Measurements from ENCODE around the gene NUDT17. TPM values are rescaled to one million over a fixed set of nuclear protein-coding genes. Genes with fewer than 3 reads are reported as not detected.

Gene NUDT17
- total RNA-seq, 1 donor from 2014 or later, result 0.53 TPM

GRCh38 chr1:145868232-145868631 lies 22.8 kb downstream of the NUDT17 start:
- H3K4me3 ChIP-seq (ENCODE audit: low read depth, low read length), result no peak overlapping the region
- DNase-seq (ENCODE audit: low read depth) (no peak), FAIRE-seq (no peak)
- H3K36me3 ChIP-seq (ENCODE audit: control insufficient read depth, insufficient read depth, low read length), result no peaks in the 10 kb centered on the region
- TF ChIP-seq, protein P1, sequence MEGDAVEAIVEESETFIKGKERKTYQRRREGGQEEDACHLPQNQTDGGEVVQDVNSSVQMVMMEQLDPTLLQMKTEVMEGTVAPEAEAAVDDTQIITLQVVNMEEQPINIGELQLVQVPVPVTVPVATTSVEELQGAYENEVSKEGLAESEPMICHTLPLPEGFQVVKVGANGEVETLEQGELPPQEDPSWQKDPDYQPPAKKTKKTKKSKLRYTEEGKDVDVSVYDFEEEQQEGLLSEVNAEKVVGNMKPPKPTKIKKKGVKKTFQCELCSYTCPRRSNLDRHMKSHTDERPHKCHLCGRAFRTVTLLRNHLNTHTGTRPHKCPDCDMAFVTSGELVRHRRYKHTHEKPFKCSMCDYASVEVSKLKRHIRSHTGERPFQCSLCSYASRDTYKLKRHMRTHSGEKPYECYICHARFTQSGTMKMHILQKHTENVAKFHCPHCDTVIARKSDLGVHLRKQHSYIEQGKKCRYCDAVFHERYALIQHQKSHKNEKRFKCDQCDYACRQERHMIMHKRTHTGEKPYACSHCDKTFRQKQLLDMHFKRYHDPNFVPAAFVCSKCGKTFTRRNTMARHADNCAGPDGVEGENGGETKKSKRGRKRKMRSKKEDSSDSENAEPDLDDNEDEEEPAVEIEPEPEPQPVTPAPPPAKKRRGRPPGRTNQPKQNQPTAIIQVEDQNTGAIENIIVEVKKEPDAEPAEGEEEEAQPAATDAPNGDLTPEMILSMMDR (IDR thresholded peaks at IDR 0.05; ENCODE audit: insufficient read depth, low read length, severe bottlenecking), result no peak
- H3K27me3 ChIP-seq (ENCODE audit: control insufficient read depth, insufficient read depth, low read length), result no peaks in the 10 kb centered on the region

- FAIRE-seq, result no peak
- H3K4me3 ChIP-seq (ENCODE audit: low read depth, low read length), result no peak overlapping the region
- TF ChIP-seq, protein P1 (IDR thresholded peaks at IDR 0.05; ENCODE audit: insufficient read depth, low read length, severe bottlenecking), result no peak
- H3K36me3 ChIP-seq (ENCODE audit: control insufficient read depth, insufficient read depth, low read length), result no peaks in the 10 kb centered on the region
- H3K27me3 ChIP-seq (ENCODE audit: control insufficient read depth, insufficient read depth, low read length), result no peaks in the 10 kb centered on the region
- no peak for DNase-seq (ENCODE audit: low read depth)
These were observed 26.8 kb downstream of the NUDT17 start for GRCh38 chr1:145871994-145872924.

DNA sequence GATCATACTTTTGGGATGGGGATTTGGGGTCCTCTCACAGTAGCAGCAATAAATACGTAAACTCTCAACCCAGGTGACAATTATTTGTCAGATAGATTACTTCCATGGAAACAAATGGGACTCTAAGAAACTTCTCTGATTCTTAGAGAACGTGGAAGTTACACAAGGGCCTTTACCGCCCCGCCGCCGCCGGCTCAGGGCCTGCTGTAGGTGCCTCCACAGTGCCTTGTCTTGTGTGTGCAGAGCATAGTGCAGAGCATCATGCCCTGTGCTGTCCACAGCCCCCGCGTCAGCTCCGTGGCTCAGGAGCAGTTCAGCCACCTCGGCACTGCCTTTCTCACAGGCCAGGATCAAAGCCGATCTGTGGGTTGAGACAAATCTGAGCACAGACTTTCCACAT lies 29.2 kb downstream of the NUDT17 start:
- TF ChIP-seq, protein P1 (IDR thresholded peaks at IDR 0.05; ENCODE audit: insufficient read depth, low read length, severe bottlenecking), result no peak

DNA sequence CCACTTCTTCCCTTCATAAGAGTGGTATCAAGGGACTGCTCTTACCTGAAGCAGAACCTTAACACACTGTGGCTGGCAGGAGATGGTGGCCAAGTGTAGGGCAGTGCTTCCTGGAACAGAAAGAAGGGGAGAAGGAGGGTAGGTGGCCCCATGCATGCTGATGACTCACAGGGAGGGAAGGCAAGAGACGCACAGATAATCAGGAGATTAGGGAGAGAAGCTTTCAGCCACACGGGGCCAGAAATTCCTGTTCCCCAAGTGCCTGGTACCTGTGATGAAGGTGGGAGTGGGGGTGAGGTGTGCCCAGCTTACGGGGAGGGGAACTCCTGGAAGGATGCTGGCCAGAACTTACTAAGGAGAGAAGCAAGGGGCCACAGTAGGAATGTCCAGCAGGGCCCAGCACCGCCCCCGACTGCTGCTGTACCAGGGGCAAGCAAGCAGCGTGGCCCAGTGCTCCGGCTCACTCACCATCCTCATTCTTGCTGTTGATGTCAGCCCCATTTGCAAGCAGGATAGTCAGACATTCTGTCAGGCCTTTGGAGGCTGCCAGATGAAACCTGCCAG lies 32.6 kb downstream of the NUDT17 start:
- peak; percentile 72 for DNase-seq (ENCODE audit: low read depth)
- TF ChIP-seq, protein P1 (IDR thresholded peaks at IDR 0.05; ENCODE audit: insufficient read depth, low read length, severe bottlenecking), result no peak
- Histone ChIP-seq H3K4me3 (ENCODE audit: low read depth, low read length) (no peak overlapping the region), H3K27me3 (ENCODE audit: control insufficient read depth, insufficient read depth, low read length) (no peaks in the 10 kb centered on the region), H3K36me3 (ENCODE audit: control insufficient read depth, insufficient read depth, low read length) (no peaks in the 10 kb centered on the region)
- FAIRE-seq, result no peak

More for the DNA sequence above, 29.2 kb downstream of the NUDT17 start:
- DNase-seq (ENCODE audit: low read depth) (no peak), FAIRE-seq (no peak)
- Histone ChIP-seq H3K27me3 (ENCODE audit: control insufficient read depth, insufficient read depth, low read length) (no peaks in the 10 kb centered on the region), H3K36me3 (ENCODE audit: control insufficient read depth, insufficient read depth, low read length) (no peaks in the 10 kb centered on the region), H3K4me3 (ENCODE audit: low read depth, low read length) (no peak overlapping the region)

- Histone ChIP-seq H3K4me3 (ENCODE audit: low read depth, low read length) (no peak overlapping the region), H3K27me3 (ENCODE audit: control insufficient read depth, insufficient read depth, low read length) (no peaks in the 10 kb centered on the region), H3K36me3 (ENCODE audit: control insufficient read depth, insufficient read depth, low read length) (no peaks in the 10 kb centered on the region)
- TF ChIP-seq, protein P1 (IDR thresholded peaks at IDR 0.05; ENCODE audit: insufficient read depth, low read length, severe bottlenecking), result no peak
- FAIRE-seq (peak; percentile 83), DNase-seq (ENCODE audit: low read depth) (peak; percentile 90)
These were observed 33.3 kb downstream of the NUDT17 start for GRCh38 chr1:145878724-145879123.

All from bronchial epithelial cell (primary cell).